RWPE1 (cell line): ENCODE data around the gene MEX3B.

Experiments used
- CTCF ChIA-PET: fragments of 350-600 bp; sonication (Branson Sonifier 250); formaldehyde crosslinking; extraction: SDS; loops from one replicate; lab custom pipeline; 2021; lab: Yijun Ruan, JAX
- POLR2A ChIA-PET: fragments of 400-600 bp; formaldehyde crosslinking; extraction: SDS; loops from one replicate; lab custom pipeline; 2020; ENCODE audit warnings: antibody characterized with exemption; ENCODE audit not compliant: low non-redundant PET; lab: Yijun Ruan, JAX
- DNase-seq: peaks from one replicate; pipeline ENCODE4 v3.0.0; 2012; ENCODE audit warnings: low spot score
- H3K27ac ChIP-seq: fragments of 450-650 bp; 2 replicates; pipeline ENCODE4 v1.5.1; 2017
- CTCF ChIP-seq: fragments of 450-650 bp; conservative IDR thresholded peaks from 2 replicates; pipeline ENCODE4 v1.5.1; 2017; ENCODE audit warnings: low read depth, mild to moderate bottlenecking

MEX3B gene

GRCh38 chr15:82080774-82081173 lies 35.0 kb upstream of the MEX3B start:
- no peak overlapping the region for H3K27ac ChIP-seq
- POLR2A ChIA-PET = no interaction called here
- CTCF ChIA-PET = no interaction called here
- DNase-seq = no peak
- no peak for TF ChIP-seq CTCF

GRCh38 chr15:82079736-82080135 lies 33.9 kb upstream of the MEX3B start:
- CTCF ChIA-PET = no interaction called here
- no peak for TF ChIP-seq CTCF
- POLR2A ChIA-PET = no interaction called here
- DNase-seq = no peak
- no peak overlapping the region for H3K27ac ChIP-seq

- DNase-seq = no peak
- H3K27ac ChIP-seq = no peak overlapping the region
- ChIA-PET POLR2A (no interaction called here), CTCF (interaction anchor here (0.6 to 0.8 kb wide), 3 partner anchors 9 to 37 kb away, joined by 3 to 6 read pairs (median 3); no protein-coding TSS in a partner anchor)
- no peak for TF ChIP-seq CTCF
These were observed 28.8 kb upstream of the MEX3B start for GRCh38 chr15:82074610-82075009.

- CTCF ChIA-PET = interaction anchor here (0.7 to 0.9 kb wide), 4 partner anchors 19 to 632 kb away, joined by 3 to 4 read pairs (median 3); no protein-coding TSS in a partner anchor
- DNase-seq = no peak
- no peak for TF ChIP-seq CTCF
- no peak overlapping the region for H3K27ac ChIP-seq
- POLR2A ChIA-PET = no interaction called here
These were observed 27.2 kb upstream of the MEX3B start for GRCh38 chr15:82072926-82073537.

- no peak for DNase-seq
- no peak overlapping the region for H3K27ac ChIP-seq
- CTCF ChIA-PET = interaction anchor here (0.7 kb wide), 1 partner anchor 91 kb away, joined by 4 read pairs; no protein-coding TSS in a partner anchor
- TF ChIP-seq CTCF = no peak
- POLR2A ChIA-PET = no interaction called here
These were observed 20.6 kb upstream of the MEX3B start for GRCh38 chr15:82066455-82066854.

GRCh38 chr15:82064824-82065223 lies 19.0 kb upstream of the MEX3B start:
- CTCF ChIA-PET = interaction anchor here (0.6 kb wide), 1 partner anchor 212 kb away, joined by 3 read pairs; no protein-coding TSS in a partner anchor
- no peak overlapping the region for H3K27ac ChIP-seq
- DNase-seq = no peak
- no peak for TF ChIP-seq CTCF
- POLR2A ChIA-PET = no interaction called here
